Smooth muscle cell (in vitro differentiated cells): ENCODE results near the gene TEX14. TPM values are rescaled to one million over a fixed set of nuclear protein-coding genes. Genes with fewer than 3 reads are reported as not detected.

Source experiments
- DNase-seq: peaks from one replicate; lab custom pipeline; 2025; ENCODE audit not compliant: unreplicated experiment; lab: John Stamatoyannopoulos, UW
- H2AFZ ChIP-seq: fragments of 200-600 bp; sonication (generic); 2 replicates; pipeline ENCODE4 v1.6.0; 2016; ENCODE audit warnings: antibody characterized with exemption, low read depth, mild to moderate bottlenecking
- H3F3A ChIP-seq: fragments of 200-600 bp; sonication (generic); 2 replicates; pipeline ENCODE4 v1.6.0; 2017; ENCODE audit warnings: antibody characterized with exemption, low read depth
- H3K27ac ChIP-seq: fragments of 200-600 bp; sonication (generic); 2 replicates; pipeline ENCODE4 v1.5.1; 2016; ENCODE audit warnings: low read depth, mild to moderate bottlenecking
- H3K27me3 ChIP-seq: fragments of 200-600 bp; sonication (generic); 2 replicates; pipeline ENCODE4 v1.6.1; 2016; ENCODE audit warnings: low read depth, mild to moderate bottlenecking
- H3K36me3 ChIP-seq: fragments of 200-600 bp; sonication (generic); 2 replicates; pipeline ENCODE4 v1.5.1; 2016; ENCODE audit warnings: low read depth
- H3K4me1 ChIP-seq: fragments of 200-600 bp; sonication (generic); 2 replicates; pipeline ENCODE4 v1.5.1; 2016; ENCODE audit warnings: low read depth
- H3K4me2 ChIP-seq: fragments of 200-600 bp; sonication (generic); 2 replicates; pipeline ENCODE4 v1.6.0; 2016; ENCODE audit warnings: mild to moderate bottlenecking
- H3K4me3 ChIP-seq: fragments of 200-600 bp; sonication (generic); 2 replicates; pipeline ENCODE4 v1.5.1; 2016; ENCODE audit warnings: mild to moderate bottlenecking
- H3K79me2 ChIP-seq: fragments of 200-600 bp; sonication (generic); 2 replicates; pipeline ENCODE4 v1.6.0; 2016; ENCODE audit warnings: low read depth, mild to moderate bottlenecking
- H3K9ac ChIP-seq: fragments of 200-600 bp; sonication (generic); 2 replicates; pipeline ENCODE4 v1.6.0; 2016; ENCODE audit warnings: low read depth
- H3K9me3 ChIP-seq: fragments of 200-600 bp; sonication (generic); replicated peaks from 2 replicates; pipeline ENCODE4 v1.5.1; 2016; ENCODE audit warnings: low read depth
- H4K20me1 ChIP-seq: fragments of 200-600 bp; sonication (generic); 2 replicates; pipeline ENCODE4 v1.6.0; 2016; ENCODE audit warnings: low read depth
- CTCF ChIP-seq: fragments of 200-600 bp; sonication (generic); IDR thresholded peaks from 2 replicates; pipeline ENCODE4 v1.5.1; 2017; ENCODE audit warnings: borderline replicate concordance, mild to moderate bottlenecking, antibody characterized with exemption; ENCODE audit not compliant: insufficient read depth, poor library complexity, severe bottlenecking
- WGBS: methylation state at CpG from one replicate; pipeline ENCODE4 v1.1.7; 2016; ENCODE audit warnings: low lambda C conversion rate; 5-methylcytosine and 5-hydroxymethylcytosine counted together
- polyA plus RNA-seq: library from polyadenylated mRNA; unstranded; fragments of >200 nt; fragmentation: Nextera tagmentation; extraction: Ambion mirVana; gene quantifications from 2 replicates; pipeline ENCODE4 v1.2.1, GENCODE V29; 2016
- total RNA-seq: library from RNA; depleted of rRNA; stranded (reverse); fragments of >200 nt; gene quantifications from 2 replicates; pipeline ENCODE4 v1.2.3, GENCODE V29; 2014

The TEX14 gene
- total and polyA plus RNA-seq, 2 experiments from 2014 or later, result 0.04 TPM; not detected in 1

DNA sequence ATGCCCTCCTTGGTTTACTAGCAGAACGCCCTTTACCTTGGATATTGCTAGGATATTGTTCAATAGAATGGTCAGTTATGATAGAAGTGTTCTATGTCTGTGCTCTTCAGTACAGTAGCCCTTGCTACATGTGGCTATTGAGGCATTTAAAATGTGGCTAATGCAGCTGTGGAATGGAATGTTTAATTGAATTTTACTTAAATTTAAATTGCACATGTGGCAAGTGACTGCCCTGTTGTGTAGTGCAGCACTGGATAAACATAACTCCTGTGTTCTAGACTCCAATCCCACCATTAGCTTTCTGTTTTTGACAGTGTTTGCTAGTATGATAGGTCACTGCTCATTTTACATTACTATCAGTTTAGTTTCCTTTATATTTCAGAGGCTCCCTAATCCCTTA lies 30.4 kb upstream of the TEX14 start:
- H2AFZ ChIP-seq, result no peak overlapping the region
- WGBS, result 92% methylated on average over 1 of the region's 1 CpG
- DNase-seq, result no peak
- no peak overlapping the region for H3K4me2 ChIP-seq
- H3K9ac ChIP-seq, result no peak overlapping the region
- no peak for TF ChIP-seq CTCF
- H3K27ac ChIP-seq, result no peak overlapping the region
- H3F3A ChIP-seq, result no peaks in the 10 kb centered on the region
- no peaks in the 10 kb centered on the region for H3K27me3 ChIP-seq
- H3K36me3 ChIP-seq, result no peaks in the 10 kb centered on the region
- no peak overlapping the region for H3K4me3 ChIP-seq
- no peaks in the 10 kb centered on the region for H4K20me1 ChIP-seq
- H3K4me1 ChIP-seq, result no peaks in the 10 kb centered on the region
- no peaks in the 10 kb centered on the region for H3K9me3 ChIP-seq
- H3K79me2 ChIP-seq, result no peaks in the 10 kb centered on the region

GRCh38 chr17:58710948-58711552 lies 19.2 kb upstream of the TEX14 start:
- H3K36me3 ChIP-seq, result no peaks in the 10 kb centered on the region
- H3K9ac ChIP-seq, result no peak overlapping the region
- no peaks in the 10 kb centered on the region for H3K4me1 ChIP-seq
- H3K9me3 ChIP-seq, result no peaks in the 10 kb centered on the region
- H3K4me3 ChIP-seq, result no peak overlapping the region
- TF ChIP-seq CTCF, result peak; percentile 87
- no peak for DNase-seq
- no peaks in the 10 kb centered on the region for H4K20me1 ChIP-seq
- WGBS, result 57% methylated on average over 4 of the region's 4 CpGs
- H3K4me2 ChIP-seq, result no peak overlapping the region
- no peak overlapping the region for H2AFZ ChIP-seq
- H3K79me2 ChIP-seq, result no peaks in the 10 kb centered on the region
- no peaks in the 10 kb centered on the region for H3K27me3 ChIP-seq
- H3K27ac ChIP-seq, result no peak overlapping the region
- H3F3A ChIP-seq, result no peaks in the 10 kb centered on the region

- Histone ChIP-seq H2AFZ (no peak overlapping the region), H3K36me3 (no peaks in the 10 kb centered on the region), H3K4me1 (peaks cover 9% of the 10 kb centered on the region), H3K9ac (no peak overlapping the region), H3F3A (no peaks in the 10 kb centered on the region), H3K79me2 (no peaks in the 10 kb centered on the region), H3K4me3 (no peak overlapping the region), H3K27me3 (no peaks in the 10 kb centered on the region), H3K9me3 (no peaks in the 10 kb centered on the region), H3K27ac (no peak overlapping the region), H3K4me2 (no peak overlapping the region), H4K20me1 (no peaks in the 10 kb centered on the region)
- DNase-seq, result no peak
- TF ChIP-seq CTCF, result no peak
- 78% methylated on average over 3 of the region's 3 CpGs for WGBS
Observed at GRCh38 chr17:58706351-58707140, 14.7 kb upstream of the TEX14 start.
